A172 (cell line): ENCODE data around the gene NSMCE1. TPM values are rescaled to one million over a fixed set of nuclear protein-coding genes. Genes with fewer than 3 reads are reported as not detected.
A peak's percentile ranks its signal among the peaks of the same experiment; 100 is the strongest.

Experiments used
- DNase-seq: peaks from one replicate; pipeline ENCODE4 v3.0.0-alpha.2; 2015; ENCODE audit warnings: low spot score
- total RNA-seq: library from RNA; depleted of rRNA; stranded (reverse); fragments of >200 nt; shearing (Covaris generic); gene quantifications from 2 replicates; pipeline ENCODE4 v1.2.3, GENCODE V29; 2014; rRNA removed

Gene NSMCE1
- total RNA-seq, 1 experiment from 2014 or later, result 104 TPM

DNA sequence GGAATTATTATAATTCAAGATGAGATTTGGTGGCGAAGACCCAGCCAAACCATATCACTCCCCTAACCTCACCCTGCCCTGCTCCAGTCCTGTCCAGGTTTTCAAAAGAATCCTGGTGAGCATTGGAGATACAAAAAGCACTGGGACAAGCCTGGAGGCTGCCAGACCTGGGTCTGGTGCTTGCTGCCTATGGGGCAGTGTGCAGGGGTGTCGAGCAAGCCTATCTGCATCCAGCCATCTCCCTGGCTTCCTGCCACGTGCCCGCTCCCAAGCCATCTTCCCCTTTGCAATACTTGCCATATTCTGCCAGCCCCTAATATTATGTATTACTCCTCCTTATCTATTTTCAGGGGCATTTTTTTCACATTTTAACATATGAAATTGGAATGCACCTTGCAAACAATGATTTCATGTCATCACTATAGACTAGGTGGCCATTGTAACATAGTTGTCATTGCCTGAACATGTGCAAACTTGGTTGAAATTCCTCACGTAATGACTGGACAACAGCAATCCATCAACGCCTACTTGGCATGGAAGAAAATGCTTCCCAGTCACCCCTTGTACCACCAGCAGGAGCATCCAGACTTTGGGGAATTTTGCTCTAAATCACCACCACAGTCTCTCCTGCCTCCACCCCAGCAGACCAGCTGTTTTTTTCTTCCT is 73.4 kb downstream of the NSMCE1 start:
- peak; percentile 23 for DNase-seq

GRCh38 chr16:27193300-27193990 is 75.1 kb downstream of the NSMCE1 start:
- no peak for DNase-seq

DNA sequence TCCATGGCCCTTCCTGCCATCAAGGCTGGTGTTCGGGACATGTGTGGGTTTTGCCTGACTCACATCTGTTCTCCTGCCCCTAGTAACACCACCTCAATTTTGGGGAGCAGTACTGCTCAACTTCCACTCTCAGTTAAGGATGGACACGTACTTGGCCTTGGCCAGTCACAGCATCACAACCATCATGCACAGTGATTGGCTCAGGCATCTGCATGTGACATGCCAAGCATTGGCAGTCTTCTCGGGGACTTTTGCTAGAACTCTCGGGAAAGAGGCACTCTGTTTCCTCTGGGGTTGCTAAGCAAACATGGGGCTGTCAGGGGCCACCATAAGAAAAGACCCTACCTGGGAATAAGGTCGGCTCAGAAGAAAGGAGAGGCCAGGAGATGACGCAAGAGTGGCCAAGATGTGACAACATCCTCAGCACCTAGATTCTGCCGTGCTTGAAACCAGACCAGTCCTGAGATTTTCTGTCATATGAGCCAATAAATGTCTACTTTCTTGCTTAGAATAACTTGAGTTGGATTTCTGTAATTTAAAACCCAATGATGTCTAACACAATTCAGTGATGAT is 77.1 kb downstream of the NSMCE1 start:
- no peak for DNase-seq

DNA sequence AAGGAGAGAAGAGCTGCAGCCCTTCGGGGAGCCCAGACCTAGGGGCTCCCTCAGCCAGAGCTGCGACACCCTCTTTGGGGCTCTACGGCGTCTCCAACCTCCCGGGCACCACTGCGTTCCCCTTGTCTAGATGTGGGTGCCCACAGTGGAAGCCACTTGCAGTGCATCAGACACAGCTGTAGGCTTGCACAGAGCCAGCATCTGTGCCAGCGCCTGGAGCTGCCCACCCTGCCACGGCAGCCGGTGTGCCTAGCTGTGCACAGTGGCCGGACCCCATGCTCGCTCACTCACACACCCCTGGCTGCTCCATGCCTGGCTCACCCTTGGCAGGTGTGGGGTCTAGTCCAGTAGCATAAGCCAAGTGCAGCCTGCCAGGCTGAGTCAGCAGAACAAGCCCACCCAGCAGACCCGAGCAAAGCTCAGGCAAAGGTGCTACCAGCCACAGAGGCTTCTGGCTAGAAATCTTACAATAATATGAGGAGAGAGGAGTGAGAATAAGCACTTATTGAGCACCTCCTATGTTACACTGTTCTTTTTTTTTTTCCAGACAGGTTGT is 78.2 kb downstream of the NSMCE1 start:
- no peak for DNase-seq

GRCh38 chr16:27189335-27189972 is 79.1 kb downstream of the NSMCE1 start:
- DNase-seq, result no peak

- DNase-seq, result no peak
These were observed 79.9 kb downstream of the NSMCE1 start for GRCh38 chr16:27188633-27189032.

DNA sequence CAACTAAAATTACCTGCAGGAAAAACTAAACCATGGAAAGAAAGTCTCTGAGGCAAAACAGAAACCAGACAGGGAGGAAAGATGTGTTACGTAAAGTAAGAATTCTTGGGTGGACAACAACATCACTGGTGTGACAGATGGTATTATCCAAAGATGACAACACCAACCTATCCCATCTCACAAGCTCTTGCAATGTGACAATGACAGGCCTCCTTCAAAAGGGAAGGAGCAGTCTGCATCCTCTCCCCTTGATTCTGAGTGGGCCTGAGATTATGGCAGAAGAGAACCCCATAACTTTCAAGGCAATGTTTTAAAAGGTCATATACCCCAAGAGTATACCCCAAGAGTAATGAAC is 82.8 kb downstream of the NSMCE1 start:
- no peak for DNase-seq

DNA sequence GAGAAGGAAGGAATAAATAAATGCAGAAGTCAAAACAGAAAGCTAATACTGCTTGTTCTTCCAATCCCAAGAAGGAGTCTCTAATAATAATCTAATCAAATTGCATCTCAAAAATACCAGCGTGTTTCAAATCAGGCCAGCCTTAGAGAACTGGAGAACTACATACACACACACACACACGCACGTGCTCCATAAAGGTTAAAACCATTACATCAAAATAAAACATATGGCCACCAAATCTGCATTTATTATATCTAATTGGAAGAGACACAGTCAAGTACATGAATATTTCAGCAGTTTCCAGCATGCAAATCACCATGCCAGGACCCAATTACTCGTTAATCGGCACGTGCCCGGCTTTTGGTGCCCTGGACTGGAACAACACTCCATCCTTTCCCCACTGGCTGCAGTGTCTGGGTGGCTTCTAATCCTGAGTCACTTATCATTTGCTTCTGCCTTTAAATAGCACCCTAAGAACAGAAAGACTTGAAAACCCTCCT is 85.6 kb downstream of the NSMCE1 start:
- DNase-seq, result no peak

GRCh38 chr16:27181019-27181790 is 87.4 kb downstream of the NSMCE1 start:
- no peak for DNase-seq

DNA sequence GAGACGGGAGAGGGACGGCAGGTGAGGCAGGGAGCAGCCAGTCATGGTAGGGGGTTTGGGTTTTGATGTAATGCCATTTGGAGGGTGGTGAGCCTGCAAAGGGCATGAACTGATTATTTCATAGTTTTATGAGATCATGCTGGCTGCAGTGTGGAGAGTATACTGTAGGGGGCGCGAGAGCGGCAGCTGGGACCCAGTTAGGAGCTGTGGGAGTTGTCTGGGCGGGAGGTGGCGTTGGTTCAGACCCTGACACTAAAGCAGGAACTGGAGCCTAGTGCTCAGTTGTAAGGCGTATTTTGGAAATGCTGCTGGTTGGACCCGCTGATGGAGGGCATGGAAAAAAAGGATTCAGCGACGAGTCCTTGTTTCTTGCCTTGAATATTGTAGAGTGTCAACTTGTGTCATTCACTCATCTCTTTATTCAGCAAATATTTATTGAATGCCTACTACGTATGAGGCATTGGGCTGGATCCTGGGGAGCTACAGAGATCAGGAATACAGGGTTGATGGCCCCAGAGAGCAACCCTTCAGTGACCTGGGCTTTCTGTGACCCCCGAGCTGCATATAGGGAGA is 89.0 kb downstream of the NSMCE1 start:
- peak; percentile 35 for DNase-seq

DNA sequence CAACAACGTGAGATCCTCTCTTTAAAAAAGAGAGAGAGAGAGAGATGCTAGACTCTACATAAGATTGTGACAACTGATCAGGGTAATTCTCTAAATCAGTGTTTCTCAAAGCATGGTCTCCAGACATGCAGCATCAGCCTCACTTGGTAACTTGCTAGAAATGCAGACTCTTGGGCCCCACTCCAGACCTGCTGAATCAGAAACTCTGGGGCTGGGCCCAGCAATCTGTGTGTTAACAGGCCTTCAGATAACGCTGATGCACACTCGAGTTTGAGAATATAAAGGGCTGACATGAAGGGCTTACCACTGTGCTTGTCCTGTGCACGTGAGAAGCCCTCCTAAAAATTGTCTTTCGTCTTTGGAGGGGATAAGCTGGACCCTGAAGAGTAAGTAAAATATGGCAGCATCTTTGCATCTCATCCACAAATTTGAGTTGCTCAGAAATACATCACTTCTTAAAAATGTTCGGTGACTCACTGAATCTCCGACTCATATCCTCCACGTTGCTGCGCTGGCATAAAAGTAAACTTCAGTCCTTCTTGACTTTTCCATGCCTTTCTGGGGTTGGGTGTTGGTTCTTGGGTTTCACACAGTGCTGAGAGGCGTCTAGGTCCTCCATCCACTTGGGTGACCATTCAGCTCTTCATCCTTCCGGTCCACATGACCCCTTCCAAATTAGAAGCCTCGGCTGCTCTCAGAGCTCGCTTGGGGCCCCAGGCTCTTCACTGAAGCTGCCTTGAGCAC is 91.4 kb downstream of the NSMCE1 start:
- peak; percentile 79 for DNase-seq

DNA sequence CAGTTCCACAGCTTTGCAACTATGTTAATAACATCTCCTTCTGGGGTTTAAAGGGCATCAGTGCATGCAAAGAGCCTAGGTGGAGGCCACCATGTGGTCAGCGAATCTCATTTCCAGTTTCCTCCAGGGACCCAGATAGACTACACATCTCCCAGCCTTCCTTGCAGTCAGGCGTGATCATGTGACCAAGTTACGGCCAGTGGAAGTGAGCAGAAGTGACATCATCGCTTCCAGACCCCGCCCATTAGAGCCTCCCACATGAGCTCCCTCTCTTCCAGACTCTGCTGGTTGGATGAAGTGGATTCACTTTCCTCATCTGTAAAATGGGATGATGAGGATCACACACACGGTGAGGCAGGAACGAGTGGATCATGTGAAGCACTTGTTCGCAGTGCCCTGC is 92.7 kb downstream of the NSMCE1 start:
- DNase-seq, result peak; percentile 26

Other genes starting within 250 kb of the NSMCE1 start
- gene C16orf82, start 201.8 kb downstream of the NSMCE1 start, total RNA-seq, result not detected in 2 replicates
- 2.7 and 6.0 TPM in 2 replicates for gene KDM8, start 65.2 kb downstream of the NSMCE1 start, total RNA-seq
- gene IL4R, start 45.2 kb upstream of the NSMCE1 start, total RNA-seq, result 21.2 and 25.6 TPM in 2 replicates
- gene IL21R, start 133.4 kb upstream of the NSMCE1 start, total RNA-seq, result 1.3 and 6.6 TPM in 2 replicates